Calu3 (cell line): ENCODE results near the gene CCDC127. TPM values are rescaled to one million over a fixed set of nuclear protein-coding genes. Genes with fewer than 3 reads are reported as not detected.

ENCODE experiments used
- BruUV-seq: library from RNA; stranded (reverse); fragments of 400-500 nt; replicated peaks from 2 replicates; lab custom pipeline; 2021; lab: Mats Ljungman, UMichigan
- CTCF ChIA-PET: fragments of 300-600 bp; sonication (Branson Sonifier 250); formaldehyde crosslinking; loops from one replicate; lab custom pipeline; 2022; ENCODE audit warnings: antibody characterized with exemption; lab: Charles Lee
- DNase-seq: peaks from one replicate; pipeline ENCODE4 v3.0.0; 2022
- H3K27ac Mint-ChIP-seq: one replicate; pipeline ENCODE4 v1.8.0; 2022; ENCODE audit warnings: mixed read lengths; ENCODE audit not compliant: unreplicated experiment
- H3K27me3 Mint-ChIP-seq: one replicate; pipeline ENCODE4 v1.8.0; 2022; ENCODE audit warnings: mixed read lengths; ENCODE audit not compliant: unreplicated experiment
- H3K36me3 Mint-ChIP-seq: one replicate; pipeline ENCODE4 v1.8.0; 2022; ENCODE audit warnings: mild to moderate bottlenecking, moderate library complexity, mixed read lengths; ENCODE audit not compliant: insufficient read depth, unreplicated experiment
- H3K4me1 Mint-ChIP-seq: one replicate; pipeline ENCODE4 v1.8.0; 2022; ENCODE audit warnings: mild to moderate bottlenecking, low read depth, mixed read lengths; ENCODE audit not compliant: unreplicated experiment
- H3K4me3 Mint-ChIP-seq: one replicate; pipeline ENCODE4 v1.8.0; 2022; ENCODE audit warnings: mild to moderate bottlenecking, low read depth, moderate library complexity, mixed read lengths; ENCODE audit not compliant: unreplicated experiment
- H3K9me3 Mint-ChIP-seq: one replicate; pipeline ENCODE4 v1.8.0; 2022; ENCODE audit warnings: low read depth, mixed read lengths; ENCODE audit not compliant: unreplicated experiment
- CTCF ChIP-seq: fragments of 200-600 bp; IDR thresholded peaks from one replicate; pipeline ENCODE4 v1.8.0; 2022; ENCODE audit warnings: antibody characterized with exemption; ENCODE audit not compliant: unreplicated experiment
- intact Hi-C: fragments of 100-400 bp; cut with micrococcal nuclease; formaldehyde crosslinking; loops from one replicate; pipeline ENCODE4 v1.10.0; 2022; ENCODE audit not compliant: unreplicated experiment
- total RNA-seq: library from RNA; stranded (reverse); gene quantifications from 2 replicates; pipeline ENCODE4 v1.2.3, GENCODE V29; 2022

CCDC127 gene
- total RNA-seq, 1 experiment from 2014 or later = 7.3 TPM

DNA sequence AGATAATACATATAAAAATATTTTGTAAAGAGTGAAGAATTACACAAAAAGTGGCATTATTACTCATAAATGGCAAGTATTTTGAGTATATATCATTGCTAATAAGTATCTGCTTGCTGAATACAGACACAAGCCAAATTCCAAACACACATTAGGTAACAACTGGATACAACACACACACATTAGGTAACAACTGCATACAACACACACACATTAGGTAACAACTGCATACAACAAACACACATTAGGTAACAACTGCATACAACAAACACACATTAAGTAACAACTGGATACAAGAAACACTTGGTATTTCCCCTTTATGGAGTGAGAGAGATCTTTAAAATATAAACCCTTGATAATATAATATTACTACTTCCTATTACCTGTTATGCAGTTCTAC is 13.5 kb downstream of the CCDC127 start:
- TF ChIP-seq CTCF = no peak
- Mint-ChIP-seq H3K9me3 (no peaks in the 10 kb centered on the region), H3K27ac (no peak overlapping the region), H3K4me3 (no peak overlapping the region), H3K36me3 (peaks cover 11% of the 10 kb centered on the region), H3K4me1 (peaks cover 10% of the 10 kb centered on the region), H3K27me3 (no peaks in the 10 kb centered on the region)
- BruUV-seq = no TSS peak
- CTCF ChIA-PET = no interaction called here
- intact Hi-C loops = no loop called here
- DNase-seq = no peak

- Mint-ChIP-seq H3K9me3 (no peaks in the 10 kb centered on the region), H3K4me1 (peaks cover 10% of the 10 kb centered on the region), H3K27ac (no peak overlapping the region), H3K4me3 (no peak overlapping the region), H3K27me3 (no peaks in the 10 kb centered on the region), H3K36me3 (peaks cover 11% of the 10 kb centered on the region)
- CTCF ChIA-PET = no interaction called here
- no peak for DNase-seq
- no TSS peak for BruUV-seq
- intact Hi-C loops = no loop called here
- TF ChIP-seq CTCF = no peak
Observed at GRCh38 chr5:204001-204400, 14.0 kb downstream of the CCDC127 start.

- peaks cover 10% of the 10 kb centered on the region for H3K4me1 Mint-ChIP-seq
- no TSS peak for BruUV-seq
- CTCF ChIA-PET = no interaction called here
Observed at GRCh38 chr5:203246-203930, 14.6 kb downstream of the CCDC127 start.

DNA sequence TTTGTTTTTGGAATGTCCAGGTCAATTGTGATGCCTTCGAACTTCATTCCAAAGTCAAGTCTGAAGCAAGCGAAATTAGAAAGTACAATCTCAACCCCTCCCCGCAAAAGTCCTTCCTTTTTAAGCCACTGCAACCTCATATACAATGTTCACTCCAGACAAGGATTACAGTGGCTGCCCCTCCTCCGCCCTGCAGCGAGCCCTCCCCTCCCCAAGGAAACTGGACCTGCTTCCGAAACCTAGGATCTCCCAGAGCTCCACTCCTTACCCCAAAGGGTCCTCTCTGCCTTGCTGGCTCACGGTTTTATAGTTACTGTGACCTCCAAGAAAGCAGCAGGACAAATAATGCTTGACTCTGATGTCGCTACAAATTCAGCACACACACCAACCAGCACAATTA is 16.3 kb downstream of the CCDC127 start:
- no peak for DNase-seq
- H3K27me3 Mint-ChIP-seq = no peaks in the 10 kb centered on the region
- no peak overlapping the region for H3K4me3 Mint-ChIP-seq
- peaks cover 11% of the 10 kb centered on the region for H3K36me3 Mint-ChIP-seq
- H3K27ac Mint-ChIP-seq = no peak overlapping the region
- intact Hi-C loops = no loop called here
- BruUV-seq = no TSS peak
- no peak for TF ChIP-seq CTCF
- no peaks in the 10 kb centered on the region for H3K9me3 Mint-ChIP-seq
- CTCF ChIA-PET = no interaction called here
- peaks cover 2% of the 10 kb centered on the region for H3K4me1 Mint-ChIP-seq

More at GRCh38 chr5:203246-203930, 14.6 kb downstream of the CCDC127 start:
- DNase-seq = no peak
- intact Hi-C loops = no loop called here
- Mint-ChIP-seq H3K9me3 (no peaks in the 10 kb centered on the region), H3K27me3 (no peaks in the 10 kb centered on the region), H3K36me3 (peaks cover 11% of the 10 kb centered on the region), H3K4me3 (no peak overlapping the region), H3K27ac (no peak overlapping the region)
- no peak for TF ChIP-seq CTCF
